ENCODE measurements around the gene ALG9. TPM values are rescaled to one million over a fixed set of nuclear protein-coding genes. Genes with fewer than 3 reads are reported as not detected.

ALG9 gene
- total and polyA plus RNA-seq, 7 donors, result 9.6 to 21.9 (median 15.3) TPM

- Histone ChIP-seq H3K36me3 (ENCODE audit: insufficient read depth in 1 of 2, low read depth in 1 of 2) (no peaks in the 10 kb centered on the region), H3K27ac (peak overlapping the region; percentile 95), H3K4me1 (peaks cover 32% of the 10 kb centered on the region), H3K4me3 (no peak overlapping the region), H3K9me3 (no peaks in the 10 kb centered on the region), H3K27me3 (ENCODE audit: insufficient read depth in 3 of 3, low read length in 2 of 3) (no peaks in the 10 kb centered on the region)
- TF ChIP-seq CTCF (IDR thresholded peaks at IDR 0.05), result no peak
- WGBS, 3 donors, result 8 to 18% (median 12%) methylated on average over 1 of the region's 1 CpG
- ATAC-seq (peak; percentile 93 to 94 (median 94)), DNase-seq (peak; percentile 37 to 68)
- intact Hi-C loops (cut with DNase I), result no loop called here
Measured at GRCh38 chr11:111819161-111819828, 52.1 kb downstream of the ALG9 start.

- Histone ChIP-seq H3K27ac (peak overlapping the region; percentile 95), H3K36me3 (ENCODE audit: insufficient read depth in 1 of 2, low read depth in 1 of 2) (no peaks in the 10 kb centered on the region), H3K27me3 (ENCODE audit: insufficient read depth in 3 of 3, low read length in 2 of 3) (no peaks in the 10 kb centered on the region), H3K4me1 (peaks cover 23% of the 10 kb centered on the region), H3K4me3 (no peak overlapping the region), H3K9me3 (no peaks in the 10 kb centered on the region)
- no peak for TF ChIP-seq CTCF (IDR thresholded peaks at IDR 0.05)
- ATAC-seq (no peak), DNase-seq (no peak)
- intact Hi-C loops (cut with DNase I), result no loop called here
- 97% methylated on average over 1 of the region's 1 CpG for WGBS, 3 donors
Measured at GRCh38 chr11:111815489-111815888, 55.9 kb downstream of the ALG9 start.

GRCh38 chr11:111814557-111815320, 56.6 kb downstream of the ALG9 start:
- intact Hi-C loops (cut with DNase I), result no loop called here
- ATAC-seq (no peak), DNase-seq (no peak)
- 78 to 85% (median 84%) methylated on average over 8 of the region's 8 CpGs for WGBS, 3 donors
- no peaks in the 10 kb centered on the region for H3K9me3 ChIP-seq
- peaks cover 0 to 5% of the 10 kb centered on the region in 2 donors for H3K36me3 ChIP-seq (ENCODE audit: insufficient read depth in 1 of 2, low read depth in 1 of 2)
- peak overlapping the region; percentile 95 for H3K27ac ChIP-seq
- no peaks in the 10 kb centered on the region for H3K27me3 ChIP-seq (ENCODE audit: insufficient read depth in 3 of 3, low read length in 2 of 3)
- H3K4me3 ChIP-seq, result no peak overlapping the region
- H3K4me1 ChIP-seq, result peaks cover 16% of the 10 kb centered on the region
- TF ChIP-seq CTCF (IDR thresholded peaks at IDR 0.05), result no peak

GRCh38 chr11:111814106-111814505, 57.3 kb downstream of the ALG9 start:
- Histone ChIP-seq H3K9me3 (no peaks in the 10 kb centered on the region), H3K27me3 (ENCODE audit: insufficient read depth in 3 of 3, low read length in 2 of 3) (no peaks in the 10 kb centered on the region), H3K27ac (peak overlapping the region; percentile 47), H3K4me3 (no peak overlapping the region), H3K36me3 (ENCODE audit: insufficient read depth in 1 of 2, low read depth in 1 of 2) (peaks cover 0 to 11% of the 10 kb centered on the region in 2 donors), H3K4me1 (peaks cover 12% of the 10 kb centered on the region)
- WGBS, 3 donors, result 95 to 100% (median 97%) methylated on average over 1 of the region's 1 CpG
- ATAC-seq, result no peak
- DNase-seq, result no peak
- intact Hi-C loops (cut with DNase I), result no loop called here
- TF ChIP-seq CTCF (IDR thresholded peaks at IDR 0.05), result no peak
